GM15510 (cell line): ENCODE measurements around the gene LMO7.

ENCODE experiments used
- POLR2A ChIP-seq: IDR thresholded peaks from 3 replicates; pipeline ENCODE4 v1.6.1; 2011; ENCODE audit warnings: borderline replicate concordance; ENCODE audit not compliant: insufficient read length; ENCODE audit errors: extremely low read depth

LMO7 gene

GRCh38 chr13:75764926-75765310, 128.8 kb downstream of the LMO7 start:
- no peak for TF ChIP-seq POLR2A

GRCh38 chr13:75766636-75767035, 130.5 kb downstream of the LMO7 start:
- no peak for TF ChIP-seq POLR2A

- TF ChIP-seq POLR2A = no peak
Measured at GRCh38 chr13:75769141-75769905, 133.2 kb downstream of the LMO7 start.

- TF ChIP-seq POLR2A = no peak
Measured at GRCh38 chr13:75770164-75770563, 134.0 kb downstream of the LMO7 start.

- TF ChIP-seq POLR2A = no peak
Measured at GRCh38 chr13:75770592-75771011, 134.5 kb downstream of the LMO7 start.

- TF ChIP-seq POLR2A = no peak
Measured at GRCh38 chr13:75771226-75771625, 135.1 kb downstream of the LMO7 start.

GRCh38 chr13:75771818-75772217, 135.7 kb downstream of the LMO7 start:
- TF ChIP-seq POLR2A = no peak

- TF ChIP-seq POLR2A = no peak
Measured at GRCh38 chr13:75774176-75774575, 138.0 kb downstream of the LMO7 start.

GRCh38 chr13:75776550-75776949, 140.4 kb downstream of the LMO7 start:
- no peak for TF ChIP-seq POLR2A

GRCh38 chr13:75779393-75779792, 143.3 kb downstream of the LMO7 start:
- no peak for TF ChIP-seq POLR2A

- TF ChIP-seq POLR2A = no peak
Measured at GRCh38 chr13:75782985-75783384, 146.9 kb downstream of the LMO7 start.

GRCh38 chr13:75784003-75784402, 147.9 kb downstream of the LMO7 start:
- TF ChIP-seq POLR2A = no peak

- no peak for TF ChIP-seq POLR2A
Measured at GRCh38 chr13:75785130-75785529, 149.0 kb downstream of the LMO7 start.

- no peak for TF ChIP-seq POLR2A
Measured at GRCh38 chr13:75787249-75787928, 151.3 kb downstream of the LMO7 start.

- TF ChIP-seq POLR2A = no peak
Measured at GRCh38 chr13:75788481-75788981, 152.4 kb downstream of the LMO7 start.

GRCh38 chr13:75789451-75790197, 153.5 kb downstream of the LMO7 start:
- no peak for TF ChIP-seq POLR2A
